Cerebellar nuclear complex (tissue), 1 donor: ENCODE measurements around the gene SCAF8.
"Not testable (repeated sequence)": the region's sequence is repeated elsewhere in the genome, so short reads cannot be mapped to it uniquely, and the experiment has no call there.

Source experiments
- DNase-seq, 2 experiments: peaks; one replicate each; lab custom pipeline; 2025; lab: John Stamatoyannopoulos, UW

SCAF8 gene

DNA sequence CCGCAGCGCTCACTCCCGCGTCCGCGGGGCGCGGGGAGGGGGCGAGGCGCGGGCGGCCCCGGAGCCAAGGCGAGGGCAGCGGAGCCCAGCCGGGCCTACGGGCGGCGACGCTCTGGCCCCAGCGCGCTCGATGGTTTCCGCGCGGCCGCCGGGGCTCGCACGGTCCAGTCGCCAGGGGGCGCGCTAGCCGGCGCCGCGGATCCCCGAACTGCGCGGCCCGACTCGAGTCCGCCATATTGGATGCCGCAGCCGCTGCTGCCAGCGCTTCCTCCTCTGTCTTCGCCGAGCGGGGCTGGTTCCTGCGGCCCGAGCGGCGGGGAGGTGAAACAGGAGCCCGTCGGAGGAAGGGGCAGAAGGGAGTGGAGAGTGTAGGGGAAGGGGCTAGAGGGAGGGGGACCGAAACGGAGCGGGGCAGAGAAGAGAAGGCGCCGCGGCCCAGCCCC, at the start of gene SCAF8:
SCAF8 (plus strand) TSS at position 234 of the 443 bp plus-strand sequence. CDS start 485 bp downstream, outside the sequence.
- DNase-seq = peak in 1 of 2 experiments; percentile 36

- DNase-seq = no peak
Measured at GRCh38 chr6:154683756-154684523, 49.3 kb upstream of the SCAF8 start.

GRCh38 chr6:154686162-154686561, 47.1 kb upstream of the SCAF8 start:
- no peak for DNase-seq

DNA sequence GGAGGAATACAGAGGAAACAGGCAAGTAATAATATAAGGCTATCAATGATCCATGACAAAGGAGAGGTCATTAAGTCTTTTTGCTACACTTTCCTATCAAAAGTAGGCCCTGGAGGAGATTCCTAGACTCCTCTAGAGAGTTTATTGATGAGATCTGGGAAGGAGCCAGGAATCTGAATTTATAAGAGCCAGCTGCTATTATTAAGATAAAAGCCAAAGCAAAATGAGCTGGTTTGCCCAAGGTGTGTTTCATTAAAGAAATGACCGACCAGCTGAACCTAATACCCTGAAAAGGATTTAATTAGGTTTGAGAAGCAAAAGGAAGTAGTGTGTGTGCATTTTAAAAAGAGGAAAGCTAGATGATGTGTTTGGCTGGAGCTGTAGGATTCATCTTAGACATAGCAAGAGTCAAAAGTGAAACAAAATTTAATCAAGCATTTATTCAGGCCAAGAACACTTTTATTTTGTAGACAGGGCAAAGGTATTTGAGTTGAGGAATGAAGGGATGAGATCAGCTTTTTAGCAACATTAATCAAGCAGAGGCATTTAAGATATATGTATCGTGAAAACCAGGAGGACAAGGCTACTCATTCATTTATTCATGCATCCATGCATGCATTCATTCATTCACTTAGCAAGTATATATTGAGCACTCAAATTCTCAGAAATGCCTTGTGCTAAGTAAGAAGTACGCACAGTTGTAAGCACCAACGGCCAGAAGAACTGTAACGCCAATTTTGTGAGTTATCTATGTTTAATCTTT, 43.5 kb upstream of the SCAF8 start:
- DNase-seq = no peak

DNA sequence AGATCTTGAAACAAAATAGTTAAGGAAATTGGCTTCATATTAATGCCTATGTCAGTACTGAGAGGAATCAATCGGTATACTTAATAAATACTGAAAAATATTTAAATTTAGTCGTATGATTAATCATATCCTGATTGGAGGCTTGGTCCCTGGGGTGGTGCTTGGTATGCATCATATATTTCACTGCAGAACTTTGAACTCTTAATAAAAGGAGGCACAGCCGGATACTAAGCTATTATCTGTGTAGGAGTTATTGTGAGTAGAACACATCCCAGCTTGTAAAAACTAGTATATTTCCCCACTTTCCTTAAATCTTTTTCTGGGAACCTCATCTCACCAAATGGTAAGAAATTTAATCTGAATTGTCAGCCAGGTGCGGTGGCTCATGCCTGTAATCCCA, 42.4 kb upstream of the SCAF8 start:
- DNase-seq = no peak

DNA sequence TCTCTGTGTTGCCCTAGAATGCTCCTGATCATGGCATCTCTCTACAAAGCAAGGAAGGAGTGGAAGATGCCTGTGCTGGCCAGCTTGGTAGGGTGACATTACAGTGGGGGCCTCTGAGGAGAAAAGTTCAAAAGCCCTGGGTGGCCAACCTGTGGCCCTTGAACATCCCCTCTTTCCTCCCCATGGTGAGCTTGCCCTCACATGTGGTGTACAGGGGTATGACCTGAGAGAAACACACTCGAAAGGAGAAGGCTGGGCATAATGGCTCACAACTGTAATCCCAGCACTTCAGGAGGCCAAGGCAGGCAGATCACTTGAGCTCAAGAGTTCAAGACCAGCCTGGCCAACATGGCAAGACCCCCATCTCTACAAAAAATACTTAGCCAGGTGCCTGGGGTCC, 36.6 kb upstream of the SCAF8 start:
- DNase-seq = no peak

- no peak for DNase-seq
Measured at GRCh38 chr6:154703124-154703523, 30.1 kb upstream of the SCAF8 start.

DNA sequence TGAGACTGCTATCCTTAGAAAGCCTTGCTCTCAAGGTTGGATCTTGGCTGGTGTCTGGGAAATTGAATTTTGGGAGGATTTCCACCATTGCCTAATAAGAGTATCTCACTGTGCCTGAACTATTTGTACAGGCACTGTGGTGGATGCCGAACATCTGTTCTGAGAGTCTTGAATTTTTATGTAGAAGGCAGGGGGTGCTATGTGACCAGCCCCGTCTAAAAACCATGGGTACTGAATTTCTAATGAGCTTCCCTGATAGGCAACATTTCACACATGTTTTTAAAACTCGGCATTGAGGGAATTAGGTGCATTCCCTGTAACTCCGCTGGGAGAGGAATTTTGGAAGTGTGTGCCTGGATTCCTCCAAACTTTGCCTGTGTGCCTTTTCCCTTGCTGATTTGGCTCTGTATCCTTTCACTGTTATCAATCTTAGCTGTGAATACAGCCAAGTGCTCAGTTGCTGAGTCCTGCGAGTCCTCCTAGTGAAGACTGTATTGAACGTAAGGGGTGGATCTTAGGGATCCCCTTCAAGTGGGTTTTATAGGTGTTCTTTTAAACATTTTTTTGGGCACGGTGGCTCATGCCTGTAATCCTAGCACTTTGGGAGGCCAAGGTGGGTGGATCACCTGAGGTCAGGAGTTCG, 27.6 kb upstream of the SCAF8 start:
- no peak for DNase-seq

DNA sequence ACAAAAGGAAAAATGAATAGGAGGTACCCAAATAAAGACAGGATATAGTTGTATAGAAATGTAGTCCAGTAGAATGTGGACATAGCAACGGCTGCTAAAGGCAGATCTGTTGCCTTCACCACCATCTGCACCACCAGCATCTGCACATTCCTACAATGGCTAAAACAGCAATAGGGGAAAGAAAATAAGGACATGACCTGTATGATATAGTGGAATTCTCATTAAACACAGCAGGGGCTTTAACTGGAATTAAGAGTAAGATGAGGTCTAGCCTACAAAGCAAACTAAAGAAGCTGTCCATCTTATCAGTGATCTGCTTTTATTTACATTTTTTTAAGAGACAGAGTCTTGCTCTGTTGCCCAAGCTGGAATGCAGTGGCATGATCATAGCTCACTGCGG, 26.8 kb upstream of the SCAF8 start:
- no peak for DNase-seq

- no peak for DNase-seq
Measured at GRCh38 chr6:154709621-154710020, 23.6 kb upstream of the SCAF8 start.

DNA sequence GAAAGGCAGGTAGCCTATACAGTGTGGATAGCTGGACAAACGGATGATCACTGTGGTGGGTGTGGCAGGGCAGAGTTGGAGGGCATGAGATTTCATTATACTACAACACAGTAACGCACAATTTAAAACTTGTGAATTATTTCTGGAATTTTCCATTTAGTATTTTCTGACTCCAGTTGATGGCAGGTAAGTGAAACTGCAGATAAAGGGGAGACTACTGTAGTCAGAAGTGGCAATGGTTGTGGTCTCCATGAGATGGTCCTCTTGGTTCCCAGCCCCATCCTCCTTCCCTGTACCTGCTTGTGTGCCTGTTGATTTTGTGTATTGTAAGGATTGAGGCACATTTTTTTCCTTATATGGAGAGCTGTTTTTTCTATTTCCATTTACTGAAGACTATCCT, 22.5 kb upstream of the SCAF8 start:
- no peak for DNase-seq

DNA sequence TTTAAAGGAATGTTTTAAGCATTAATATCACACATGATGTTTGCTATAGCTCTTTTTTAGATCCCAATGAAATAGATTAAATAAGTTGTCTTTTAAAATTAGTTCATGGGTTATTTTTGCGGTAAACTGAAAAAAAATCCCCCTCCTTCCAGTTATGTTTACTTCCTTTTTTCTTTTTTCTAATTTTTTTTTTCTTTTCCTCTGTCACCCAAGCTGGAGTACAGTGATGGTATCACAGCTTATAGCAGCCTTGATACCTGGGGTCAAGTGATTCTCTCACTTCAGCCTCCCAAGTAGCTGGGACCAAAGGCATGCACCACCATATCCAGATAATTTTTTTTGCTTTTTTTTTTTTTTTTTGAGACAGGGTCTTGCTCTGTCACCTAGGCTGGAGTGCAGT, 17.8 kb upstream of the SCAF8 start:
- DNase-seq = no peak

- not testable (repeated sequence) for DNase-seq
Measured at GRCh38 chr6:154716350-154716749, 16.9 kb upstream of the SCAF8 start.

DNA sequence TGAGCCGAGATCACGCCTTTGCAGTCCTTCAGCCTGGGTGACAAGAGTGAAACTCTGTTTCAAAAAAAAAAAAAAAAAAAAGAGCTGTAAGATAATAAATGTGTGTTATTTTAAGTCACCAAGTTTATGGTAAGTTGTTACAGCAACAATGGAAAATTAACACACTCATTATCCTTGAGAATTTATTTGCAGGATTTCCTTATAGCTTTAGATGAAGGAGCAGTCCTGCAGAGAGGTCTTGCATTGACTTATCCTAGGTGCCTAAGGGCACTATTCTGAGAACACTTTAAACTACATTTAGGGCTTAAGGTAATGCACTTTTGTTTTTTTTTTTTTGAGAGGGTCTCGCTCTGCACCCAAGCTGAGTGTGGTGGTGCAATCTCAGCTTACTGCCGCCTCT, 13.8 kb upstream of the SCAF8 start:
- DNase-seq = no peak

GRCh38 chr6:154719854-154720253, 13.4 kb upstream of the SCAF8 start:
- no peak for DNase-seq

DNA sequence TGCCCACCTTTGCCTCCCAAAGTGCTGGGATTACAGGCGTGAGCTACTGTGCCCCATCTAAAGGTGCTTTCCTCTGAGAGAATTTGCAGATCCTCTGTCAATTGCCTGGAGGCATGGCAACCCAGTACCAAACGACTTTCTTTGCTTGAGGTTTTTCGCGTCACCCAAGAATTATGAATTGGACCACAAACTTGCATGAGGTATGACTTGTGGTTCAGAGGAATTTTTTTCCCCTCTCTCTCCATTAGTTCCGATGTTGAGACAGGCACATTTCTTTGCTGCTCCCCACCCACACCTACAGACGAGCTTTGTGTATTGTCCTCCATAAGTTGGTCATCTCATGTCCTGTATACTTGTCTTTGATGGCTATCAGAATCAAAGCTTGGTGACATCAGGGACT, 11.8 kb upstream of the SCAF8 start:
- no peak for DNase-seq

DNA sequence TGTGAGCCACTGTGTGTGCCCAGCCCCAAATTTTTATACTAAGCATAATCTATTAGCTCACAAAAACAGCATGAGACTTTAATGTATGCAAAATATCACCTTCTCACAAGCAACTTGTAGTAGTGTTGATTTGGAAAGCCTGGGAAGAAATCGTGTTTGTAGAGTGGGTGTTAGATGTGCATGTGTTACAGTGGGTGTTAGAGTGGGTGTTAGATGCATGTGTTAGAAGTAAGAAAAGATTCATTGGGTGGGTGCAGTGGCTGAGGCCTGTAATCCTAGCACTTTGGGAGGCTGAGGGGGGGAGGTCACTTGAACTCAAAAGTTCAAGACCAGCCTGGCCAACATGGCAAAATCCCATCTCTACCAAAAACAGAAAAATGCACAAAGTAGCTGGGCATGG, 6.3 kb upstream of the SCAF8 start:
- DNase-seq = no peak

- DNase-seq = no peak
Measured at GRCh38 chr6:154731296-154732218, 1.7 kb upstream of the SCAF8 start.

DNA sequence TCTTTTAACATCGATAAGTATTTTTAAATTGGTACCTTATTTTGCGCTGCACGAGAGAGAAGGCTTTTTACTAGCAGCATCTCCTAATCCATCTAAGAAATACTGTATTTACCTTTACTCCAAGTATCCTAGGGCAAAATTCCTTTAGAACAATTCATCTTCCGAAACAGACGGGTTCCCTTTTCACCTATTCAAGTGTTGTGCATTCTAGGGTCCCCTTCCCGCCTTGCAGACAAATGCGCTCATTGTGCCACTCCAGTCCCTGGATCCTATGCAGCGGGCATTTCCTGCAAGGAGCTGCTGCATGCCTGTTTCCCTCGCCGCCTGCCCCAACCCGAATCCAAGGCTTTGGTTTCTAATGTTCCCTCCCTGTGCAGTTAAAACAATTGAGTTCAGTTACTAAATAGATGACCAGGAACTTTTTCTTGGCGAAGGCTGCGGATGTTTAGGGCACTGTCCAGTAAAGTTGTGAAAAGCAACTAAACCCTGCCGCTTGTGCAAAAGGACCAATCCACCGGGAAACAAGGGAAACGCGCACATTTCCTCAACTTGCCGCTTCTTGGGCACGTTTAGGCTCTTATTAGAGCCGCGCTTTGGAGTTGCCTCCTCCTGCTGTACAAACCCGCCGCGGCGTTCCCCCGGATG, 556 bp upstream of the SCAF8 start:
- no peak for DNase-seq

DNA sequence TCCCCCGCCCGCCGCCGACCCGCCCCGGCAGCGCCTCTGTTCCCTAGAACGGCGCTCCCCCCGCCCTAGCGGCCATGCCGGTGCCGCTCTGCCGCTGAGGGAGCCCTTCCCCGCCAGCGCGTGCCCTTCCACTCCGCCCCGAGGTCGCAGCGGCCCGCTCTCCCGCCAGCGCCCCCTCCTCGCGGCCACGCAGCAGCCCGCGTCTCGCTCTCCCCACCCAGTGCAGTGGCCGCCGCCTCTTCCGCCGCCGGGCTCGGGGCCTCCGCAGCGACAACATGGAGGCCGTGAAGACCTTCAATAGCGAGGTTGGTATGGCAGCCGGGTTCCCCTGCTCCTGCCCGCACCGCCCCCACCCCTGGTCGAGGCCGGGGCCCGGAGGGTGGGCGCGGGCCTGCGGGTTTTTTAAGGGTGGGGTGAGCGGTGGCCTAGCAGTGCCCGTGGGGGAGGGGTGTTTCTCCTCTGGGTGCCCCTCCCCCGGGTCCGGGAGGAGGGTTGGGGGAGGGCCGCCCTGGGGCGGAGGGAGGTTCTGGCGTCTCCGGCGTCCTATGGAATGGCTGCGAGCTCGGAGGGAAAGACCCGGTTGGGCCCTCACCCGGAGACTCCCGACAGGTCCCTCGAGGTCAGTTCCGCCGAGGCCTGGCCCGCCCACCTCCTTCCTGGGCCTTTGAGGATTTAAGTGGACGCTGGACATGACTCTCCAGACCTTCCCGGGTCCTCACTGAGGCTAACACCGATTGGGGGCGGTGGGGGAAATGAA, 588 bp downstream of the SCAF8 start:
- peak; percentile 70 to 90 for DNase-seq
